ENCODE data around the gene UBE2I.

UBE2I gene

DNA sequence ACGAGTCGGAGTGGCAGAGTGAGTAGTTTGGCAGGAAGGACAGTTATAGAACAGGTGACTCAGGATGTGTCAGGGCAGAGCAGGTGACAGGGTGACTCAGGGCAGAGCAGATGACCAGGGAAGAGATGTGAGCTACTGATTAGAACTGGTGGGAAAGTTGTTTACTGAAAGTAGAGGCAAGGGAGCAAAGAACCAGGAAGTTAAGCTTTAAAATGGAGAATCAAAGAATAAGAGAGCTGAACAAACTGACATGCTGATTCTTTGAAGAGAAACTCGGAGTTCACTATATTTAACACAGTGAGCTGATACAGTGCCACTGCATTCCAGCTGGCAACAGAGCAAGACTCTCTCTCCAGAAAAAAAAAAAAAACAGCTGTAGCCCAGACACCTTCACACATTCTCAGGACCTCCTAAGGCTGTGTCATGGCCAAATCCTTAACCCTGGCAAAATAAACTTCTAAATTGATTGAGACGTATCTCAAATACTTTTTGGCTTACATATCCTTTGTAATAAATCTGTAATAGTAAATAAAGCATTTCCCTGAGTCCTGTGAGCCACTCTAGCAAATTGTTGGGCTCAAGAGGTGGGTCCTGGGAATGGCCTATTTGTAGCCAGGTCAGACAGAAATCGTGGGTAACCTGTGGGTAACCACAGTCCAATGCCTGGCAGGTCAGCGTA is 12.3 kb upstream of the UBE2I start:
- Mint-ChIP-seq H3K27ac (no peak overlapping the region), H3K4me1 (peaks cover 6% of the 10 kb centered on the region), H3K9me3 (no peaks in the 10 kb centered on the region), H3K4me3 (no peak overlapping the region), H3K27me3 (peaks cover 17% of the 10 kb centered on the region), H3K36me3 (no peaks in the 10 kb centered on the region)

DNA sequence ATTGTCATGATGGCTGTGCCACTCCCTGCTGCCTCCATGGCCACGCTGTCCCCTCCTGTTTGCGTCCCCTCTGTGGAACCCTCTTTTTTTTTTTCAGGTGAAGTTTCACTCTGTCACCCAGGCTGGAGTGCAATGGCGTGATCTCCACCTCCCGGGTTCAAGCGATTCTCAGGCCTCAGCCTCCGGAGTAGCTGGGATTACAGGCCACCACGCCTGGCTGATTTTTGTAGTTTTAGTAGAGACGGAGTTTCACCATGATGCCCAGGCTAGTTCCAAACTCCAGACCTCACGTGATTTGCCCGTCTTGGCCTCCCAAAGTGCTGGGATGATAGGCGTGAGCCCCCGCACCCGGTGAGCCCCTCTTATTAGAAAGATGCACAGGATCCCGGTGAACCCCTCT is 11.0 kb upstream of the UBE2I start:
- peaks cover 12% of the 10 kb centered on the region for H3K27me3 Mint-ChIP-seq
- peaks cover 6% of the 10 kb centered on the region for H3K4me1 Mint-ChIP-seq
- H3K27ac Mint-ChIP-seq, result peak overlapping the region; percentile 4
- H3K36me3 Mint-ChIP-seq, result no peaks in the 10 kb centered on the region
- H3K9me3 Mint-ChIP-seq, result no peaks in the 10 kb centered on the region
- no peak overlapping the region for H3K4me3 Mint-ChIP-seq

DNA sequence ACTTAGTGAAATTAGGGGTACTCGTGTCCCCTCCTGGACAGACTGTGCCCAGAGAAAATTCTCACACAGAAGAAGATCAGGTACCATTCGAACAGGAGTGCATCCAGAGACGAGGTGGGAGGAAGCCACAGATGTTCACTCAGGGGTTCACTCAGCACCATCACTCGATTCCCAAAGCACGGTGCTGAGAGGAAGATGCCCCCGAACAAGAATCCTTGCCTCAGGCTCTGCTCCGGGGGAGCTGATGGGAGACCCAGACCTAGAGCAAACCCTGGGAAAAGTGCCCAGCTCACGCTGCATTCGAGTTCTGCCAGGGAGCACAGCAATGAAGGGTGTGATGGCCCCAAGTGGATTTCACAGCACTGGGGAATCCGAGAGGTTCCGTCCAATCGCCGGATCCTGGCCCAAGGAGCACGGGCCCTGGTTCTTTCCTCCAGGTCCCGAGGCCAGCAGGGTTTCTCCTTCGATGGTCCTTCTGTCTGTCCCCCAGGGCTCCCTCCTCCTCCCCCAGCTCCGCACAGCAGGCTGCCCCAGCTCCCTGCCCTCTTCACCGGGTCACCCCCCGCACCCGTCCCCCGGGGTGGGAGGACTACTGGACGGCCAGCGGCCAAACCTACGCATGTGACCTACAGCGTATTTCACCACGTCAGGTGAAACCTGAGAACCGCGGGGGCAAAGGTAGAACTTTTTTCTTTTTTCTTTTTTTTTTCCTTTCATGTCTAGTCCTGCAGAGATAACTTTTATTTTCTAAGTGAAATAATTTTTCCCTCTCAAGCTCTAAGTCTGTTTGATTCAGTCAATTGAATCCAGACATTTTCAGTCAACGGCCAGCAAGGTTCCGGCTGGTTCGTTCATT is 10.2 kb upstream of the UBE2I start:
- H3K4me3 Mint-ChIP-seq, result no peak overlapping the region
- no peaks in the 10 kb centered on the region for H3K36me3 Mint-ChIP-seq
- no peaks in the 10 kb centered on the region for H3K9me3 Mint-ChIP-seq
- H3K27me3 Mint-ChIP-seq, result peaks cover 10% of the 10 kb centered on the region
- H3K4me1 Mint-ChIP-seq, result peaks cover 11% of the 10 kb centered on the region
- no peak overlapping the region for H3K27ac Mint-ChIP-seq

GRCh38 chr16:1299868-1300203 is 9.6 kb upstream of the UBE2I start:
- Mint-ChIP-seq H3K27me3 (peaks cover 7% of the 10 kb centered on the region), H3K4me1 (peaks cover 13% of the 10 kb centered on the region), H3K9me3 (no peaks in the 10 kb centered on the region), H3K4me3 (no peak overlapping the region), H3K27ac (no peak overlapping the region), H3K36me3 (no peaks in the 10 kb centered on the region)

GRCh38 chr16:1300664-1301476 is 8.6 kb upstream of the UBE2I start:
- Mint-ChIP-seq H3K4me1 (peaks cover 13% of the 10 kb centered on the region), H3K4me3 (no peak overlapping the region), H3K36me3 (no peaks in the 10 kb centered on the region), H3K9me3 (no peaks in the 10 kb centered on the region), H3K27me3 (peaks cover 3% of the 10 kb centered on the region), H3K27ac (no peak overlapping the region)

GRCh38 chr16:1301562-1301961 is 7.9 kb upstream of the UBE2I start:
- Mint-ChIP-seq H3K27ac (peak overlapping the region; percentile 59), H3K4me3 (no peak overlapping the region), H3K27me3 (peaks cover 3% of the 10 kb centered on the region), H3K36me3 (no peaks in the 10 kb centered on the region), H3K9me3 (no peaks in the 10 kb centered on the region), H3K4me1 (peaks cover 17% of the 10 kb centered on the region)

DNA sequence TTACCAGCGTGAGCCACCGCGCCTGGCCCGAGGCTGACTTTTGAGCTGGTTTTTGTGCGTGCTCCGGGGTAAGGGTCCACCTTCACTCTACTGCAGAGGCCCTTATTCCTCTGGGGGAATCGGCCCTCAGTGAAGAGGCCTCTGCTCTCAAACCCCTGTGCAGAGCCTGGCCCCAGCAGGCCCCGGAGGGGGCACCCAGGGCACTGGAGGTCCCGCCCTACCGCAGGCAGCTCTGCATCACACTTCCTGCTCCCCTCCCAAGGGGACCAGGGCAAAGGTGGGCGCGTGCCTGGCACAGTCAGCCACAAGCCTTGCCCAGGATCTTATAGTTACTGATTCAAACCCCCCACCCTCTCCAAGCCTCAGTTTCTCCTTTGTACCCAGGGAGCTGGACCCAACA is 3.6 kb upstream of the UBE2I start:
- Mint-ChIP-seq H3K27ac (no peak overlapping the region), H3K36me3 (peaks cover 4% of the 10 kb centered on the region), H3K27me3 (no peaks in the 10 kb centered on the region), H3K4me3 (no peak overlapping the region), H3K9me3 (no peaks in the 10 kb centered on the region), H3K4me1 (peaks cover 33% of the 10 kb centered on the region)

DNA sequence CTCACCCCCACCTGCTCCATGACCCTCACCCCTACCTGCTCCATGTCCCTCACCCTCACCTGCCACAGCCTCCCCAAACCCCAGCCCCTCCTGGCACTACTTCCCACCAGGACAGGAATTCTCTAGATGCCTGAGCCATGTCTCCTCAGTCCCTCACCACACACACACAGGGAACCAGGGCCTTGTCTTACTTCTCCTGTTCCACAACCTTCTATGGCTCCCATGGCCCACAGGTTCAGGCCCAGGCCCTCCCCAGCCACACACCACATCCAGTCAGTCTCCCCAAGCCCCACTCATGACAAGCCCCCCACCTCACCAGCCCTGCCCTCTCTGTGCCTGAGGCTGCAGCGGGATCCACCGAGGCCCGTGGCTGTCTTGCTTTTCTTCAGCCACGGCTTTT is 3.1 kb upstream of the UBE2I start:
- Mint-ChIP-seq H3K27me3 (no peaks in the 10 kb centered on the region), H3K9me3 (no peaks in the 10 kb centered on the region), H3K36me3 (peaks cover 4% of the 10 kb centered on the region), H3K27ac (no peak overlapping the region), H3K4me1 (peaks cover 38% of the 10 kb centered on the region), H3K4me3 (peak overlapping the region; percentile 39)

- H3K4me1 Mint-ChIP-seq, result peaks cover 43% of the 10 kb centered on the region
- H3K36me3 Mint-ChIP-seq, result peaks cover 4% of the 10 kb centered on the region
- H3K27me3 Mint-ChIP-seq, result no peaks in the 10 kb centered on the region
- no peaks in the 10 kb centered on the region for H3K9me3 Mint-ChIP-seq
- H3K27ac Mint-ChIP-seq, result peak overlapping the region; percentile 100
- H3K4me3 Mint-ChIP-seq, result peak overlapping the region; percentile 90
These were observed 1.1 kb upstream of the UBE2I start for GRCh38 chr16:1308036-1308976.

DNA sequence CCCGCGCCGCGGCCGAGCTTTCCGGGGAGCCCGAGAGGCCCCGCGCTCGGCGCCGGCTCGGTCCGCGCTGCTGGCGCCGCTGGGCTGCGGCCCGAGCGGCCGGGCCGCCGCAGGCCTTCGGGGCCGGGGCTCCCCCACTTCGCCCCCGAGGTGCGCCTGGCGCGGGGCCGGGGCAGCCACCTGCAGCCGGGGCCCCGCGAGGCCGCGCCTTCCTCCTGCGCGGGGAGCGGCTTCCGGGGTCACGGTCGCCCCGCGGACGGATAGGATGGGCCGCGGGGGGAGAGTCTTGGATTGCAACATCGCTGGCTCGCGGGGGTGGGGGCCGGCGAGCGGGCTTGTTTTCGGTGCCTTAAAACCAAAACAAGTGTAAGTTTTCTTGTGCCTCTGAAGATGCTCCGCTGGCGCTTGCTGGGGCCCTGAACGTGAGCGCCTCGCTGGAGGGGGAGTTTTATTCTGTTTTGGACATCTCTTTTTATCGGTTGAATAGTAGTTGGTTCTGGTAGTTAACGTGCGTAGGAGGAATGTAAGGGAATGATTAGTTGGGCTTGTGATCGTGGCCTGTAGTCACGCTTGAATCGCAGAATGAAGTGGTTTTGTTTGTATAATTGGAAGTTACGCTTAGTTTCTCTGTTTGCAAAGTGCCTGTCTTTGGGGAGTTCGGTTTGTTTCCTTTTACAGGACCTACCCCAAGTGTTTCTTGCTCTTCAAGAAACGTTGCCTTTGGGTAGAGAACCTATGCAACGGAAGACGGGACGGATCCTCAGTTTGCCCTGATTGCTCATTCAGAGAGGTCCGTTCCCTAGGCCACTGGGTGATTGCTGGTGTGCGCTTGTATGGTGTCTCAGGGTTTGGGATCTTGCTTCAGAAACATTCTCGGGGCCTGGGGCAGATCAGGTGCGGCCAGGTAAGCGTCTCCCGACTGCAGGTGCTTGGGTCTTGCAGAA is 724 bp downstream of the UBE2I start:
- H3K27ac Mint-ChIP-seq, result peak overlapping the region; percentile 96

DNA sequence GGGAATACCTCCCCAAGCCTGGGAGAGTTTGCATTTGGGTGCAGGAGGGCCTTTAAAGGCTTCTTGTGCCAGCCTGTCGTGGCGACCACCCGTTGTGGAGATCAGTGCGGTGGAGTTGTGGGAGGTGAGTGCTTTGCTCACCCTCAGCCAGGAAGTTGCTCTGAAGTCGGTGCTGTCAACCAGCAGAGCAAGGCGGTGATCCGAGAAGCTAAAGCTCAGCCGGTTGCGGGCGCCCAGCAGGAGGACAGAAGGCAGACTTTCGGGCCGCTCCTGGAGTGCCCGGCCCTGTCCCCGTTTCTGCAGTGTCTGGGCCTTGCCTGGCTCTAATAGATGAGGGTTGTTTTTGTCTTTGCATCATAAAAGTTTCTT is 1.4 kb downstream of the UBE2I start:
- H3K9me3 Mint-ChIP-seq, result no peaks in the 10 kb centered on the region
- peaks cover 39% of the 10 kb centered on the region for H3K4me1 Mint-ChIP-seq
- peak overlapping the region; percentile 98 for H3K4me3 Mint-ChIP-seq
- no peaks in the 10 kb centered on the region for H3K27me3 Mint-ChIP-seq
- peaks cover 4% of the 10 kb centered on the region for H3K36me3 Mint-ChIP-seq
- peak overlapping the region; percentile 96 for H3K27ac Mint-ChIP-seq

More for the DNA sequence above, 724 bp downstream of the UBE2I start:
- H3K4me3 Mint-ChIP-seq, result peak overlapping the region; percentile 98
- no peaks in the 10 kb centered on the region for H3K9me3 Mint-ChIP-seq
- H3K4me1 Mint-ChIP-seq, result peaks cover 39% of the 10 kb centered on the region
- H3K36me3 Mint-ChIP-seq, result peaks cover 4% of the 10 kb centered on the region
- no peaks in the 10 kb centered on the region for H3K27me3 Mint-ChIP-seq

- Mint-ChIP-seq H3K4me3 (peak overlapping the region; percentile 98), H3K27me3 (no peaks in the 10 kb centered on the region), H3K36me3 (peaks cover 4% of the 10 kb centered on the region), H3K4me1 (peaks cover 38% of the 10 kb centered on the region), H3K27ac (peak overlapping the region; percentile 96), H3K9me3 (no peaks in the 10 kb centered on the region)
These were observed 1.8 kb downstream of the UBE2I start for GRCh38 chr16:1311212-1311737.

GRCh38 chr16:1311738-1312466 is 2.5 kb downstream of the UBE2I start:
- no peak overlapping the region for H3K27ac Mint-ChIP-seq

More at GRCh38 chr16:1311738-1312466, 2.5 kb downstream of the UBE2I start:
- Mint-ChIP-seq H3K36me3 (peaks cover 4% of the 10 kb centered on the region), H3K4me1 (peaks cover 35% of the 10 kb centered on the region), H3K27me3 (no peaks in the 10 kb centered on the region), H3K4me3 (peak overlapping the region; percentile 98), H3K9me3 (no peaks in the 10 kb centered on the region)

Measured in activated naive CD4-positive, alpha-beta T cell treated with anti-CD3 and anti-CD28 coated beads, Interleukin-2, amount 50 U/mL, for 24 hours (primary cell).